ENCODE measurements around the gene ABHD14A. TPM values are rescaled to one million over a fixed set of nuclear protein-coding genes. Genes with fewer than 3 reads are reported as not detected.

Gene ABHD14A
- polyA plus RNA-seq, 1 of the 3 experiments (the other 2 are of a cell fraction): 31.5 TPM

DNA sequence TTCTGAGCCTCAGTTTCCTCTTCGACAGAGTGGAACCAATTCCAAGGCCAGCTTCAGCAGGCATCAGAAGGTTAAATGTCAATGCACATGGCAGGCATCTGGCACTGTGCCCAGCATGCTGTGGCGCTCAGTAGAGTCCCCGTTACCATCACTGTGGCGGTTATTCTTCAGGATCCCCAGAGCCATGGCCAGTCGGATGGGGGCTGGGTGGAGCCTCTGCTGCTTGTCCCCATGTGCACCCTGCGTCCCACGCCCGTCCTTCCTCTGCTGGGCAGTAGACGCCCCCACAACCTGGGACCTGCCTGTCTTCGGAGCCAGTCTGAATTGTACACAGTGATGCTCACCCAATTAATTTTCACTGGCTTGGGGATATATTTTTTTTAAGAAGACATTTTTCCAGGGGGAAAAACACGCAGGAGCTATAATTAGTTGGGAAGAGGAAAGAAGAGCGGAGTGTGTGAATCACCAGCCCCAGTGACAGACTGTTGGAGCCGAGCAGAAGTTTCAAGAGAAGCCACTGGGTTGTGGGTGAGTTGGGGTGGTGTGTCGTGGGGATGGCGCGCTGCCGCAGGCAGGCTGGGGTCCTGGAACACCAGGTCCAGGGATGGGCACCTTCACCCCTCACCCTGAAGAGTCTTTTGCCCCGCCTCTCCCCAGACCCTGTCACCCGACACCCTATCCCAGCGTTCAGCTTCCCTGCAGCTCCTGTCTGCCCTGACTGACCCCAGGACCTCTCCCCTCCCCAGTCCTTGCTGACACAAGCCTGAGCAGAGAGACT lies 47.6 kb downstream of the ABHD14A start:
- Histone ChIP-seq H2AFZ (ENCODE audit: low read depth) (peak overlapping the region; percentile 58; the same call in 1 of the 2 replicates), H3K27ac (ENCODE audit: low read depth in 2 of 2, low read length in 1 of 2) (peak overlapping the region; percentile 40 to 88)
- no peak for DNase-seq

DNA sequence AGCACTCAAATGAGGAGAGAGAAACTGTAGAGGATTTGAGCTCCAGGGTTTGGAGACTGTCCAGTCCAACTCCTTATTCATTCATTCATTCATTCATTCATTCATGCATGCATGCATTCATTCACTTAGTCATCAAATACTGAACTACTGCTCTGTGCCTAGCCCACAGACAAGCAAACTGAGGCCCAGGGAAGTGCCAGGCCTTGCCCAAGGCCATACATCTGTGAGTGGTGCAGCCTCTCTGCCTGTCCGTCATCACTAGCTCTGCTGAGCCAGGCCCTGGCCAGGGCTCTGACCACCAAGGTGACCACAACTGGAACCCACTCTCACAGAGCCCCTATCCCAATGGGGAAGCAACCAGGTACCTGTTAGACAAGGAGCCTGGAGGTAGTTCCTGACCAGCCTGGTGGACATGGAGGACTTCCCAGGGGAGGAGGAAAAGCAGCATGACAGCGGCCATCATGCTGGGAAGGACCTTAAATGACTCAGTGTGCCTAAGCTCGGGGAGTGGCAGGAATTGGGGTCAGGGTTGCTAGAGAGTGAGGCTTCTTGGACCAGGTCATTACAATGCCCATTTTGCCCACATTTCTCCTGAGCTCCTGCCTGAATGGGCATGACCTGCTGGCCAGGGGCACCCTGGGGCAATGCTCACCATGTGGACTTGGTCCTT lies 48.4 kb downstream of the ABHD14A start:
- no peaks in the 10 kb centered on the region for H3K9me3 ChIP-seq
- H4K20me1 ChIP-seq (ENCODE audit: insufficient read depth): no peaks in the 10 kb centered on the region
- no peak overlapping the region for H3K9ac ChIP-seq
- no peaks in the 10 kb centered on the region for H3K36me3 ChIP-seq (replicated peaks in 1 of 2; ENCODE audit: control insufficient read depth in 1 of 2, insufficient read depth in 2 of 2, low read length in 1 of 2)
- H3K27ac ChIP-seq (ENCODE audit: low read depth in 2 of 2, low read length in 1 of 2): peak overlapping the region; percentile 40 to 88
- ChIA-PET CTCF (interaction anchor here (1.1 to 24.7 kb wide), 6 partner anchors 9 to 197 kb away, joined by 3 to 983 read pairs (median 5); partner anchors contain the start of gene DUSP7), POLR2A (interaction anchor here (1.0 kb wide), 1 partner anchor 13 kb away, joined by 3 read pairs; no protein-coding TSS in a partner anchor)
- peak overlapping the region; percentile 68; the same call in 1 of the 2 replicates for H2AFZ ChIP-seq (ENCODE audit: low read depth)
- H3K9me2 ChIP-seq: no peaks in the 10 kb centered on the region
- no peak overlapping the region for H3K4me3 ChIP-seq (ENCODE audit: low read depth in 2 of 2, low read length in 1 of 2)
- no peaks in the 10 kb centered on the region for H3K27me3 ChIP-seq (ENCODE audit: insufficient read depth)
- peak overlapping the region; percentile 53 for H3K4me2 ChIP-seq
- TF ChIP-seq FOXM1 (IDR thresholded peaks at IDR 0.05; ENCODE audit: low read depth) (no peak), MXI1 (IDR thresholded peaks at IDR 0.05; ENCODE audit: low read depth, low read length) (no peak)
- H3K4me1 ChIP-seq (ENCODE audit: control insufficient read depth in 1 of 2, insufficient read depth in 2 of 2, low read depth in 1 of 2, low read length in 1 of 2): peaks cover 20 to 75% of the 10 kb centered on the region in 2 experiments; a peak in 2 of 4 replicates
- H3K79me2 ChIP-seq (ENCODE audit: insufficient read depth): no peaks in the 10 kb centered on the region
- WGBS (ENCODE audit: low lambda C conversion rate): 90% methylated on average over 3 of the region's 3 CpGs
- DNase-seq: no peak
- H3F3A ChIP-seq (replicated peaks; ENCODE audit: insufficient read depth): peaks cover 3% of the 10 kb centered on the region

More for the DNA sequence above, 47.6 kb downstream of the ABHD14A start:
- Histone ChIP-seq H3K4me1 (ENCODE audit: control insufficient read depth in 1 of 2, insufficient read depth in 2 of 2, low read depth in 1 of 2, low read length in 1 of 2) (peaks cover 20 to 75% of the 10 kb centered on the region in 2 experiments; a peak in 2 of 4 replicates), H4K20me1 (ENCODE audit: insufficient read depth) (no peaks in the 10 kb centered on the region), H3K27me3 (ENCODE audit: insufficient read depth) (no peaks in the 10 kb centered on the region), H3K9me3 (no peaks in the 10 kb centered on the region), H3K9ac (no peak overlapping the region; the same call in 1 of the 2 replicates), H3K36me3 (replicated peaks in 1 of 2; ENCODE audit: control insufficient read depth in 1 of 2, insufficient read depth in 2 of 2, low read length in 1 of 2) (no peaks in the 10 kb centered on the region), H3K79me2 (ENCODE audit: insufficient read depth) (no peaks in the 10 kb centered on the region), H3F3A (replicated peaks; ENCODE audit: insufficient read depth) (peaks cover 3% of the 10 kb centered on the region), H3K9me2 (no peaks in the 10 kb centered on the region), H3K4me2 (peak overlapping the region; percentile 53), H3K4me3 (ENCODE audit: low read depth in 2 of 2, low read length in 1 of 2) (no peak overlapping the region)
- no peak for TF ChIP-seq EP300 (IDR thresholded peaks at IDR 0.05; ENCODE audit: borderline replicate concordance in 1 of 2, low read depth in 1 of 2, low read length in 1 of 2)
- TF ChIP-seq POLR2AphosphoS5 (IDR thresholded peaks at IDR 0.05; ENCODE audit: low read depth, low read length): no peak
- TF ChIP-seq JUND (IDR thresholded peaks at IDR 0.05): no peak
- no peak for TF ChIP-seq SIN3A (IDR thresholded peaks at IDR 0.05; ENCODE audit: borderline replicate concordance, low read depth, low read length)
- no peak; the same call in 1 of the 2 replicates for TF ChIP-seq FOSL2 (IDR thresholded peaks at IDR 0.05; ENCODE audit: borderline replicate concordance, low read depth)
- TF ChIP-seq NFIC (IDR thresholded peaks at IDR 0.05; ENCODE audit: borderline replicate concordance): peak; percentile 55; the same call in 1 of the 2 replicates
- WGBS (ENCODE audit: low lambda C conversion rate): 67% methylated on average over 13 of the region's 20 CpGs
- ChIA-PET CTCF (interaction anchor here (1.1 to 24.7 kb wide), 6 partner anchors 8 to 198 kb away, joined by 3 to 983 read pairs (median 5); partner anchors contain the start of gene DUSP7), POLR2A (interaction anchor here (1.0 to 1.2 kb wide), 3 partner anchors 9 to 23 kb away, joined by 3 read pairs; no protein-coding TSS in a partner anchor)

All from SK-N-SH (cell line).